Measurements from ENCODE around the gene EIF4A2. TPM values are rescaled to one million over a fixed set of nuclear protein-coding genes. Genes with fewer than 3 reads are reported as not detected.
A peak's percentile ranks its signal among the peaks of the same experiment; 100 is the strongest.

Gene EIF4A2
- total and polyA plus RNA-seq, 2 experiments from 2014 or later, result 359 to 911 TPM

- TF ChIP-seq CTCF (IDR thresholded peaks at IDR 0.05; ENCODE audit: low read depth, low read length), result peak; percentile 30
- Histone ChIP-seq H3K4me3 (no peak overlapping the region), H3K27ac (no peak overlapping the region), H3K36me3 (no peaks in the 10 kb centered on the region), H3K4me1 (ENCODE audit: low read depth) (no peaks in the 10 kb centered on the region), H3K9me3 (ENCODE audit: low read depth) (no peaks in the 10 kb centered on the region), H3K27me3 (no peaks in the 10 kb centered on the region)
- DNase-seq (ENCODE audit: low read depth in 1 of 2, low spot score in 1 of 2), result peak in 1 of 2 donors; percentile 56
Measured at GRCh38 chr3:186775999-186776398, 7.4 kb upstream of the EIF4A2 start.

DNA sequence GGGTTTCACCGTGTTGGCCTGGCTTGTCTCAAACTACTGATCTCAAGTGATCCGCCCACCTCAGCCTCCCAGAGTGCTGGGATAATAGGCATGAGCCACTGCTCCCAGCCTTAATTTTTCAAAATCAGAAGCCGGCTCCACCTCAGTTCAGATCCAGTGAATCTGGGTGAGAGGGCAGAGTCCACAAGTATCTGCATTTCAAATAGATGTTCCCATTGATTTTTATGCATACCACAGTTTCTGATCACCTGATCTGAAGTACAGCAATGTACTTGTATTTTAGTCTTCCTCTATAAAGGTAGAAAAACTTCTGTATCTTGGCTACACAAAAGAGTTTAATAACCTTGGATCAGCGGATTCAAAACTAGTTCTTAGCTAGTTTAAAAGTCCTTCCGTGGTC lies 4.2 kb upstream of the EIF4A2 start:
- Histone ChIP-seq H3K36me3 (no peaks in the 10 kb centered on the region), H3K27me3 (no peaks in the 10 kb centered on the region), H3K4me1 (ENCODE audit: low read depth) (no peaks in the 10 kb centered on the region), H3K9me3 (ENCODE audit: low read depth) (no peaks in the 10 kb centered on the region), H3K27ac (no peak overlapping the region), H3K4me3 (no peak overlapping the region)
- DNase-seq (ENCODE audit: low read depth in 1 of 2, low spot score in 1 of 2), result no peak
- TF ChIP-seq CTCF (IDR thresholded peaks at IDR 0.05; ENCODE audit: low read depth, low read length), result no peak

- Histone ChIP-seq H3K4me1 (ENCODE audit: low read depth) (peaks cover 12% of the 10 kb centered on the region), H3K27me3 (no peaks in the 10 kb centered on the region), H3K9me3 (ENCODE audit: low read depth) (no peaks in the 10 kb centered on the region), H3K27ac (peak overlapping the region; percentile 99), H3K36me3 (peaks cover 34% of the 10 kb centered on the region), H3K4me3 (peak overlapping the region; percentile 79)
- DNase-seq (ENCODE audit: low read depth in 1 of 2, low spot score in 1 of 2), result no peak
- TF ChIP-seq CTCF (IDR thresholded peaks at IDR 0.05; ENCODE audit: low read depth, low read length), result no peak
Measured at GRCh38 chr3:186782542-186783057, 777 bp upstream of the EIF4A2 start.

- peak overlapping the region; percentile 99 for H3K27ac ChIP-seq
- DNase-seq (ENCODE audit: low read depth in 1 of 2, low spot score in 1 of 2), result peak; percentile 82 to 86
- peak overlapping the region; percentile 79 for H3K4me3 ChIP-seq
- peaks cover 47% of the 10 kb centered on the region for H3K36me3 ChIP-seq
- no peak for TF ChIP-seq CTCF (IDR thresholded peaks at IDR 0.05; ENCODE audit: low read depth, low read length)
- H3K9me3 ChIP-seq (ENCODE audit: low read depth), result no peaks in the 10 kb centered on the region
- no peaks in the 10 kb centered on the region for H3K27me3 ChIP-seq
- peaks cover 12% of the 10 kb centered on the region for H3K4me1 ChIP-seq (ENCODE audit: low read depth)
Measured at GRCh38 chr3:186783731-186784515, 546 bp downstream of the EIF4A2 start.

- peak overlapping the region; percentile 99 for H3K27ac ChIP-seq
Measured at GRCh38 chr3:186784820-186785494, 1.6 kb downstream of the EIF4A2 start.

More at GRCh38 chr3:186784820-186785494, 1.6 kb downstream of the EIF4A2 start:
- Histone ChIP-seq H3K4me1 (ENCODE audit: low read depth) (peaks cover 12% of the 10 kb centered on the region), H3K4me3 (peak overlapping the region; percentile 79), H3K36me3 (peaks cover 57% of the 10 kb centered on the region), H3K9me3 (ENCODE audit: low read depth) (no peaks in the 10 kb centered on the region), H3K27me3 (no peaks in the 10 kb centered on the region)
- TF ChIP-seq CTCF (IDR thresholded peaks at IDR 0.05; ENCODE audit: low read depth, low read length), result no peak
- DNase-seq (ENCODE audit: low read depth in 1 of 2, low spot score in 1 of 2), result no peak
